Tibial nerve (tissue), 3 donors: Measurements from ENCODE around the gene PLEKHS1.

Experiments
- POLR2A ChIP-seq, 2 donors: fragments of 450-650 bp; IDR thresholded peaks; one replicate each; pipeline ENCODE4 v1.6.1; 2017; ENCODE audit warnings: antibody characterized with exemption in 2 of 2, mild to moderate bottlenecking in 2 of 2, moderate library complexity in 2 of 2
- TF ChIP-seq, protein P1 (sequence below), 5 experiments: fragments of 200-600 bp in 3 of 5; fragments of 450-650 bp in 2 of 5; sonication (generic) in 3 of 5; IDR thresholded peaks; one replicate each; pipeline ENCODE4 v1.5.1; 2016 to 2019; ENCODE audit warnings: antibody characterized with exemption in 5 of 5, mild to moderate bottlenecking in 3 of 5, moderate library complexity in 2 of 5

DNA sequence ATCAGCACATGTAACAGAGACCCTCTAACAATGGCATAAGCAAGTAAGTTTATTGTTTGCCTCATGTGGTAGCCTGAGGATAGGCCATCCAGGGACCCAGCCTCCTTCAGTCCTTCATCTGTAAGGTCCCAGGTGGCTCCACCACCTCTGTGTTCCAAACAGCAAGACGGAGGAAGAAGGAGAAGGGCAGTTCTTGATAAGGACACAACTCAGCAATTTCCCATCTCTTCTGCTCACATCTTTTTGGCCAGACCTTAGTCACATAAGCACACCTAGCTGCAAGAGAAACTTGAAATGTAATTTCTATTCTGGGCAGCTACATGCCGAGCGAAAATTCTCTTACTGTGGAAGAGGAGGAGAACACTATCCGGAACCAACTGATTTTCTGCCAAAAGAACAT is 68.5 kb downstream of the PLEKHS1 start:
- TF ChIP-seq, protein P1, sequence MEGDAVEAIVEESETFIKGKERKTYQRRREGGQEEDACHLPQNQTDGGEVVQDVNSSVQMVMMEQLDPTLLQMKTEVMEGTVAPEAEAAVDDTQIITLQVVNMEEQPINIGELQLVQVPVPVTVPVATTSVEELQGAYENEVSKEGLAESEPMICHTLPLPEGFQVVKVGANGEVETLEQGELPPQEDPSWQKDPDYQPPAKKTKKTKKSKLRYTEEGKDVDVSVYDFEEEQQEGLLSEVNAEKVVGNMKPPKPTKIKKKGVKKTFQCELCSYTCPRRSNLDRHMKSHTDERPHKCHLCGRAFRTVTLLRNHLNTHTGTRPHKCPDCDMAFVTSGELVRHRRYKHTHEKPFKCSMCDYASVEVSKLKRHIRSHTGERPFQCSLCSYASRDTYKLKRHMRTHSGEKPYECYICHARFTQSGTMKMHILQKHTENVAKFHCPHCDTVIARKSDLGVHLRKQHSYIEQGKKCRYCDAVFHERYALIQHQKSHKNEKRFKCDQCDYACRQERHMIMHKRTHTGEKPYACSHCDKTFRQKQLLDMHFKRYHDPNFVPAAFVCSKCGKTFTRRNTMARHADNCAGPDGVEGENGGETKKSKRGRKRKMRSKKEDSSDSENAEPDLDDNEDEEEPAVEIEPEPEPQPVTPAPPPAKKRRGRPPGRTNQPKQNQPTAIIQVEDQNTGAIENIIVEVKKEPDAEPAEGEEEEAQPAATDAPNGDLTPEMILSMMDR (IDR thresholded peaks at IDR 0.05) = no peak
- no peak for TF ChIP-seq POLR2A (IDR thresholded peaks at IDR 0.05)
